K562 treated with DMSO at 1 percent for 24 hours (cell line): ENCODE results near the gene SHISA5. TPM values are rescaled to one million over a fixed set of nuclear protein-coding genes. Genes with fewer than 3 reads are reported as not detected.

ENCODE experiments used
- total RNA-seq: library from RNA; unstranded; fragments of 300-600 nt; gene quantifications from 2 replicates; pipeline ENCODE4 v1.2.3, GENCODE V29; 2022; ENCODE audit warnings: low read depth; ENCODE audit not compliant: insufficient read depth

SHISA5 gene
- total RNA-seq, result 122 and 130 TPM in 2 replicates

GRCh38 chr3:48504051-48504946 is at the start of gene SHISA5:
Gene SHISA5 (minus strand): TSS chr3:48504174. CDS start chr3:48504094, 80 bp downstream.

GRCh38 chr3:48446425-48447193 is 57.4 kb downstream of the SHISA5 start, which contains the start of gene ATRIP:
Gene ATRIP (plus strand): TSS chr3:48446737. CDS start chr3:48446846, 109 bp downstream.

DNA sequence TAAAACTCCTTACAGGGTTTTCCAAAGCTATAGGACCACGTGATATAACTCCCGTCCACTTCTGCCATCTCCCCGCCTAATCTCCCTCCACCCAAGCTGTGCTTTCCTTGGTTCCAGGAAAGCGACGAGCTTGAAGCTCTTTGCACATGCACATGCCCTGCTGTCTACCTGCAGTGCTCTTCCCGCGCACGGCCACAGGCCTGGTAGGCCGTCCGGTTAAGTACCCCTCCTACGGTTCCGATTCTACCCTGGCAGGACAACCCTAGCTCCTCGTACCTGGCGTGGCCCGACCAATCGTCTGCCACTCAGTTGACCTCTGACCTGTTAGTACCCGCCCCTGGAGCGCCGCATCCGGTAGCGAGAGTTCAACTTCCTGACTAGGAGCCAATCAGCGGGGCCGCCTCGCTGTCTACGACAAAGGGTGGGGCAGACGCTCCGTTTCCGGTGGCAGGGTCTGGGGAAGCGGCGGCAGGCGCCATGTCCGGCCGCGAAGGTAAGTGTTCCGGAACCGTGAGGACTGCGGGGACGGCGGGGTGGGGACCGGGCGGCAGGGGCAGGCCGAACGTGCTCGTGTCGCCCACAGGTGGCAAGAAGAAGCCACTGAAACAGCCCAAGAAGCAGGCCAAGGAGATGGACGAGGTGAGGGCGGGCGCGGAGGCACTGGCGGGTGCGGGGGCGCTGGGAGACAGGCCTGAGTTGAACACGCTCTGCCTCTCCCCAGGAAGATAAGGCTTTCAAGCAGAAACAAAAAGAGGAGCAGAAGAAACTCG is 64.0 kb downstream of the SHISA5 start, which contains the start of the genes CCDC51 and TMA7:
TSS of gene CCDC51 (minus strand) at position 300 of the 770 bp plus-strand sequence. CDS start 4,991 bp downstream, outside the sequence.
TSS of gene TMA7 (plus strand) at position 438 of the 770 bp plus-strand sequence. CDS start at position 478, 40 bp downstream.

DNA sequence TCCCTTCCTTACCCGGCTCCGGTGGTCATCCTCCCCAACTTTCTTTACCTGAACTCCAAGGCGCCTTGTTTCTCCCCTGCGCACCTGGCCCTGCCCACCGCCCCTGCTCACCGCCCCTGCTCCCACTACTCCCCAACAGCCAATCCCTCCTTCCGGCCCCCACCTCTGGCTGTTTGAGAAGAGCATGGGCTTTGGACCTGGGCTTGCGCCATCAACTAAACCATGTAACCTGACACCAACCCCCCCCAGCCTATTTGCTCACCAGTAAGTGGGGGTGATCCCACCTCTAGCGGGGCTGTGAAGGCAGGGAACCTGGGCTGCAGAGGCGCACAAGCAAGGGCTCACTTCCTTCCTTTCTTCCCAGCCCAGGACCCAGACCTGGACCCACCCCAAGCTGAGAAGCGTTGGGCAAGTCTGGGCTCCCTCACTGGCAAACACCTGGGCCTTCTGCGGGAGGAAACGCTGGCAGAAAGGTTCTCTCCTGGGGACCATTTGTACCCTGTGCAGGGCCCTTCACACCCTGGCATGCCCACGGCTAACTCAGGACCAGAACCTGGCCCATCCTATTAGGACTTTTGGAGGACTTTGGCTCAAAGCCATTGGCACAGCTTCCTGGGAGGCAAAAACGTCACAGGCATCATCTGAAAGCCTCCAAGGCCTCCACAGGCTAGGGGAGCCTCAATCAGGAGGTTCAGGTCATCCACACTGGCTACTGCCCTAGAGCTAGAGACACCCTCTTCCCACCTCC is 73.8 kb downstream of the SHISA5 start, which contains the start of gene PLXNB1:
TSS of gene PLXNB1 (minus strand) at position 127 of the 748 bp plus-strand sequence. CDS start 5,475 bp downstream, outside the sequence.

Other genes with a start within 250 kb of the SHISA5 start
- gene NME6, start 202.8 kb downstream of the SHISA5 start, total RNA-seq, result 20.8 and 26.5 TPM in 2 replicates
- not detected in 2 replicates for gene SPINK8, start 170.5 kb downstream of the SHISA5 start, total RNA-seq
- not detected in 2 replicates for gene FBXW12, start 132.0 kb downstream of the SHISA5 start, total RNA-seq
- gene PLXNB1, start 74.1 kb downstream of the SHISA5 start, total RNA-seq, result 10.6 and 20.6 TPM in 2 replicates
- 11.3 and 13.1 TPM in 2 replicates for gene CCDC51, start 64.1 kb downstream of the SHISA5 start, total RNA-seq
- 140 and 171 TPM in 2 replicates for gene TMA7, start 63.9 kb downstream of the SHISA5 start, total RNA-seq
- 7.0 and 7.4 TPM in 2 replicates for gene ATRIP, start 57.4 kb downstream of the SHISA5 start, total RNA-seq
- 11.1 and 11.2 TPM in 2 replicates for gene PFKFB4, start 52.6 kb upstream of the SHISA5 start, total RNA-seq
- not detected in 2 replicates for gene UCN2, start 59.6 kb upstream of the SHISA5 start, total RNA-seq
- gene COL7A1, start 91.2 kb upstream of the SHISA5 start, total RNA-seq, result 1.1 and 1.5 TPM in 2 replicates
- 313 and 317 TPM in 2 replicates for gene UQCRC1, start 105.5 kb upstream of the SHISA5 start, total RNA-seq
- not detected in 2 replicates for gene TMEM89, start 117.6 kb upstream of the SHISA5 start, total RNA-seq
- 21.8 and 28.5 TPM in 2 replicates for gene SLC26A6, start 131.3 kb upstream of the SHISA5 start, total RNA-seq
- gene CELSR3, start 158.7 kb upstream of the SHISA5 start, total RNA-seq, result 1.7 and 2.1 TPM in 2 replicates
- gene NCKIPSD, start 181.7 kb upstream of the SHISA5 start, total RNA-seq, result 25.6 and 27.7 TPM in 2 replicates
- gene IP6K2, start 213.0 kb upstream of the SHISA5 start, total RNA-seq, result 56.1 and 62.7 TPM in 2 replicates